ENCODE measurements around the gene COG7. TPM values are rescaled to one million over a fixed set of nuclear protein-coding genes. Genes with fewer than 3 reads are reported as not detected.

Gene COG7
- total RNA-seq, 1 donor from 2014 or later, result 7.1 TPM

DNA sequence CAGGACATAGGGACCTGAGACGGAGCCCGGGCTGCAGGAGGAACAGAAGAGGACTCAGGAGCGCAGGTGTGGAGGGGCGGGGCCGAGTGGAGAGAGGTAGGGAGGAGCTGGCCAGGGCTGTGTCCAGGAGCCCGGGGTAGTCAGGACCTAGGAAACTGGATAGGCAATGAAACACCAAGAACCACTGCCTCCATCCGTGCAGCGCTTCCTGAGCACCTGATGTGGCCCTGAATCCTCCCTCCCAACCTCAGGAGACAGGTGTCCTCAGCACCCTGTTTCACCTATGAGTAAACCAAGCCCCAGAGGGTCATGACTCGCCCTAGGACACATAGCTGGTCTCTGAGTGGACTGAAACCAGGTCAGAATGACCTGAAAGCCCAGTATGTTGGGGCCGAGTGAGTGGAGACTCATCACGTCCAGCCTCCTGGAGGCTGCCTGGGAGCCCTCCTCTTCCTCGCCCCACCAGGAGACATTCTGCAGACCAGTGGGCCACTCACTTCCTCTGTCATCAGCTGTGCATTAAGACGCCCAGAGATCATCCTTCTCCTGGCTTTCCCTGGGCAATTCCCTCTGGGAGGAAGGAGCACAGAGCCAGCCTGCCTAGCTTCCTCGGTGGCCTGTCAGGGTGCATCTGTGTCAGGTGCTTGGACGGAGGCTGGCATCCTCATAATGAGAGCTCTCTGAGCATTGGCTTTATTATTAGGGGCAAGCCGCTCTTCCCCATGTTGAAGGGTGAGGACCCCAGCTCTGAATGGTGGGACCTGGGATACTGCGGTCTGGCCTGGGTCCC, 78.1 kb downstream of the COG7 start:
- no peaks in the 10 kb centered on the region for H3K36me3 ChIP-seq (ENCODE audit: control insufficient read depth, insufficient read depth, low read length)
- no peak overlapping the region for H3K4me3 ChIP-seq (ENCODE audit: low read depth, low read length)
- no peaks in the 10 kb centered on the region for H3K27me3 ChIP-seq (ENCODE audit: control insufficient read depth, insufficient read depth, low read length)
- no peak for DNase-seq (ENCODE audit: low read depth)
- FAIRE-seq, result peak; percentile 13
- TF ChIP-seq, protein P1, sequence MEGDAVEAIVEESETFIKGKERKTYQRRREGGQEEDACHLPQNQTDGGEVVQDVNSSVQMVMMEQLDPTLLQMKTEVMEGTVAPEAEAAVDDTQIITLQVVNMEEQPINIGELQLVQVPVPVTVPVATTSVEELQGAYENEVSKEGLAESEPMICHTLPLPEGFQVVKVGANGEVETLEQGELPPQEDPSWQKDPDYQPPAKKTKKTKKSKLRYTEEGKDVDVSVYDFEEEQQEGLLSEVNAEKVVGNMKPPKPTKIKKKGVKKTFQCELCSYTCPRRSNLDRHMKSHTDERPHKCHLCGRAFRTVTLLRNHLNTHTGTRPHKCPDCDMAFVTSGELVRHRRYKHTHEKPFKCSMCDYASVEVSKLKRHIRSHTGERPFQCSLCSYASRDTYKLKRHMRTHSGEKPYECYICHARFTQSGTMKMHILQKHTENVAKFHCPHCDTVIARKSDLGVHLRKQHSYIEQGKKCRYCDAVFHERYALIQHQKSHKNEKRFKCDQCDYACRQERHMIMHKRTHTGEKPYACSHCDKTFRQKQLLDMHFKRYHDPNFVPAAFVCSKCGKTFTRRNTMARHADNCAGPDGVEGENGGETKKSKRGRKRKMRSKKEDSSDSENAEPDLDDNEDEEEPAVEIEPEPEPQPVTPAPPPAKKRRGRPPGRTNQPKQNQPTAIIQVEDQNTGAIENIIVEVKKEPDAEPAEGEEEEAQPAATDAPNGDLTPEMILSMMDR (IDR thresholded peaks at IDR 0.05; ENCODE audit: insufficient read depth, low read length, severe bottlenecking), result no peak

DNA sequence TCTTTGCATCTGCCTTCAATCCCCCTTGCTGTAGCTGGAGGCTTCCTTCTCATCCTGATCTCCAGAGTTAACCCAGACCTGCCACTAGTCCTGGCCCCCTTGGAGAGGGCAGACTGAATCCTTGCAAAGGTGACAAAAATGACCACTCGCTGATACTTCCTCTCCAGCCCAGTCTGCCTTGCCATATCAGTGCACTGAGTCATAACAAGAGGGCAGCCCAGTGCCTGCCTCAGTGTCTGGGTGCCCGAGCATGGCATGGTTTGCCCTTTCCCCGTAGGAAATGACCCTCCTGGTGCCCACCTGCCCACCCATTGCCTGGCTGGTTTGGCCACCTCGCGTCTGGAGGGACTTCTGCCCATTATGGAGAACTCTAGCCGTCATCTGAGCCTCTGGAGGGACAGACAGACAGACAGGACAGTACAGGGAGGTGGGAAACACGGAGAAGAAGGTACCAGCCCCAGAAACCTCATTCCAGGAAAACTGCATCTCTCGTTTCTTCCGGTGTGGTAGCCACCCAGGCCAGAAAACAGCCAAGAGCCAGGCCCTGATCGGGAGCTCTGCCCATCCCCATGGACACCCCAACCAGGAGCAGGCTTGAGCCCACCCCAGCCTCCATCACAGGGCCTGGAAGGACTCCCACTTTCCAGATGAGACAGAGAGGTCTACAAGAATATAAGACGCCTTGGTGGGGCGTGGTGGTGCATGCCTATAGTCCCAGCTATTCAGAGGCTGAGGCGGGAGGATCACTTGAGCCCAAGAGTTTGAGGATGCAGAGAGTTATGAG, 79.4 kb downstream of the COG7 start:
- TF ChIP-seq, protein P1 (IDR thresholded peaks at IDR 0.05; ENCODE audit: insufficient read depth, low read length, severe bottlenecking), result no peak
- DNase-seq (ENCODE audit: low read depth), result no peak

DNA sequence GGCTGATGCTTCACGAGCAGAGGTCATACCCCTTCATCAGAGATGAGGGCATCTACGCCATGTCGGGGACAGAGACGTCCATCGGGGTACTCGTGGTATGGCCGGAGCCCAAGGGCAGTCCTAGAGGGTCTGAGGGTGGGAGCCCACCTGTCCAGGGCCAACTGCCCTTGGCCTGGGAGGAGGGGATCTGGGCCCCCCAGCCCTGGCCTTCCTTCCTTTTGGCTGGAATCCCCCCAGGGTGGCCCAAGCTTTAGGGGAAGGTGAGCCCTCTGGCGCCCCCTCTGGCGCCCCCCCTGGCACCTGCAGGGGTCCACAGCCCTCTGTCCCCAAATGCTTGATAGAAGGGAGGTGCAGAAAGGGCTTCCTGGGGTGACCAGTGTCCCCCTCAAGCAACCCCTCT, 81.6 kb downstream of the COG7 start:
- TF ChIP-seq, protein P1 (IDR thresholded peaks at IDR 0.05; ENCODE audit: insufficient read depth, low read length, severe bottlenecking), result no peak
- DNase-seq (ENCODE audit: low read depth) (no peak), FAIRE-seq (no peak)
- H3K4me3 ChIP-seq (ENCODE audit: low read depth, low read length), result no peak overlapping the region
- H3K36me3 ChIP-seq (ENCODE audit: control insufficient read depth, insufficient read depth, low read length), result no peaks in the 10 kb centered on the region
- H3K27me3 ChIP-seq (ENCODE audit: control insufficient read depth, insufficient read depth, low read length), result no peaks in the 10 kb centered on the region

More for the DNA sequence above, 79.4 kb downstream of the COG7 start:
- Histone ChIP-seq H3K27me3 (ENCODE audit: control insufficient read depth, insufficient read depth, low read length) (no peaks in the 10 kb centered on the region), H3K36me3 (ENCODE audit: control insufficient read depth, insufficient read depth, low read length) (no peaks in the 10 kb centered on the region), H3K4me3 (ENCODE audit: low read depth, low read length) (no peak overlapping the region)
- FAIRE-seq, result no peak

DNA sequence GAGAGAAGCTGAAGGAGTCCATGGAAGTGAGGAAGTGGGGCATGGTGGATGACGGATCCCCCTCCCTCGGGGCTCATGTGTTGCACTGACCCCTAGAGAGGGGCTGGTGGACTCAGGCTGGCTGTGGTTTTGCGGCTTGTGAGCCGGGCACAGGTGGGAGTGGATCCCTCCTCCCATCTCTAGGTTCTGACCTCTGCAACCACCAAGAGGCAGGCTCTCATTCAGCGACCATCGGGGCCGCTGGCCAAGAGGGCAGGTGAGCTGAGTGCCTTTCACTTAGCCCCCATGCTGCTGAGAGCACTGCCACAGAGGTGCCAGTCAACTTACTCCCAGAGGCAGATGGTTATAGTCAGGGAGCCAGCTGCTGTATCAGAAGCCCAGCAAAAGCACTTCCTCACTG, 83.6 kb downstream of the COG7 start:
- H3K27me3 ChIP-seq (ENCODE audit: control insufficient read depth, insufficient read depth, low read length), result no peaks in the 10 kb centered on the region
- no peaks in the 10 kb centered on the region for H3K36me3 ChIP-seq (ENCODE audit: control insufficient read depth, insufficient read depth, low read length)
- TF ChIP-seq, protein P1 (IDR thresholded peaks at IDR 0.05; ENCODE audit: insufficient read depth, low read length, severe bottlenecking), result no peak
- DNase-seq (ENCODE audit: low read depth), result no peak
- FAIRE-seq, result no peak
- no peak overlapping the region for H3K4me3 ChIP-seq (ENCODE audit: low read depth, low read length)

DNA sequence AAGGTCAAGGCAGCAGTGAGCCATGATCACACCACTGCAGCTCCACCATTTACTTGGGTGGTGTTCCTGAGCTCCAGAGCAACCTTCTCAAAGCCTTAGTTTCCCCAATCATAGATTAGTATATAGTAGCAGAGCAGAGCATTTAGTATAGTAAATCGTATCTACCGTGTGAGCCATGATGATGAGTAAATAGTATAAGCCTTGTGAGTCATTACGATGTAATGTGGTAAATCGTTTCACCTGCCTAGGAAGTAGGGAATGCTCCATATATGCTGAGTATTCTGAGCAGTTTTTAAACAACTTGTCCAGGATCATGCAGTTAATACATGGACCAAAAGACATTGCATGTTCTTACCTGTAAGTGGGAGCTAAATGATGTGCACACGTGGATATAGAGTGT, 84.5 kb downstream of the COG7 start:
- peak; percentile 83 for DNase-seq (ENCODE audit: low read depth)

More for the DNA sequence above, 84.5 kb downstream of the COG7 start:
- no peak overlapping the region for H3K4me3 ChIP-seq (ENCODE audit: low read depth, low read length)
- no peaks in the 10 kb centered on the region for H3K36me3 ChIP-seq (ENCODE audit: control insufficient read depth, insufficient read depth, low read length)
- no peaks in the 10 kb centered on the region for H3K27me3 ChIP-seq (ENCODE audit: control insufficient read depth, insufficient read depth, low read length)
- no peak for FAIRE-seq
- TF ChIP-seq, protein P1 (IDR thresholded peaks at IDR 0.05; ENCODE audit: insufficient read depth, low read length, severe bottlenecking), result no peak

Measured in bronchial epithelial cell (primary cell).